Measurements from ENCODE around the gene XAGE1B. TPM values are rescaled to one million over a fixed set of nuclear protein-coding genes. Genes with fewer than 3 reads are reported as not detected.
"Not testable (repeated sequence)": the region's sequence is repeated elsewhere in the genome, so short reads cannot be mapped to it uniquely, and the experiment has no call there.

XAGE1B gene
- total RNA-seq, 4 donors from 2014 or later: not detected

GRCh38 chrX:52507331-52507730 is 9.5 kb downstream of the XAGE1B start:
- TF ChIP-seq CTCF (IDR thresholded peaks at IDR 0.05 in 4 of 5, conservative IDR thresholded peaks at IDR 0.05 in 1 of 5) (no peak), POLR2A (IDR thresholded peaks at IDR 0.05) (no peak)
- DNase-seq: no peak
- in situ Hi-C loops (cut with MboI; ENCODE audit: low sequenced_read_pairs in 4 of 4): no loop called here

GRCh38 chrX:52504551-52504950 is 12.3 kb downstream of the XAGE1B start:
- no peaks in the 10 kb centered on the region for H3K9me3 ChIP-seq
- no peak for DNase-seq
- ATAC-seq: no peak
- intact Hi-C loops (cut with DNase I; ENCODE audit: low total_unique reads) (no loop called here), in situ Hi-C loops (cut with MboI; ENCODE audit: low sequenced_read_pairs in 4 of 4) (no loop called here)
- H3K4me1 ChIP-seq: no peaks in the 10 kb centered on the region
- TF ChIP-seq CTCF (IDR thresholded peaks at IDR 0.05 in 4 of 5, conservative IDR thresholded peaks at IDR 0.05 in 1 of 5) (no peak), POLR2A (IDR thresholded peaks at IDR 0.05) (no peak)
- H3K27ac ChIP-seq: no peak overlapping the region
- H3K36me3 ChIP-seq: no peaks in the 10 kb centered on the region
- H3K4me3 ChIP-seq: no peak overlapping the region
- H3K27me3 ChIP-seq: no peaks in the 10 kb centered on the region

More at GRCh38 chrX:52507331-52507730, 9.5 kb downstream of the XAGE1B start:
- intact Hi-C loops (cut with DNase I; ENCODE audit: low total_unique reads): no loop called here
- no peaks in the 10 kb centered on the region for H3K4me1 ChIP-seq
- no peaks in the 10 kb centered on the region for H3K27me3 ChIP-seq
- H3K36me3 ChIP-seq: no peaks in the 10 kb centered on the region
- no peaks in the 10 kb centered on the region for H3K9me3 ChIP-seq
- no peak overlapping the region for H3K27ac ChIP-seq
- no peak overlapping the region for H3K4me3 ChIP-seq
- no peak for ATAC-seq

GRCh38 chrX:52501362-52501761 is 15.5 kb downstream of the XAGE1B start:
- DNase-seq; H3K27ac ChIP-seq; H3K4me1 ChIP-seq; H3K9me3 ChIP-seq; intact Hi-C loops (cut with DNase I; ENCODE audit: low total_unique reads); ATAC-seq; H3K27me3 ChIP-seq; in situ Hi-C loops (cut with MboI; ENCODE audit: low sequenced_read_pairs in 4 of 4); H3K36me3 ChIP-seq; H3K4me3 ChIP-seq: not testable (repeated sequence)

- H3K4me3 ChIP-seq; H3K27me3 ChIP-seq; H3K27ac ChIP-seq; intact Hi-C loops (cut with DNase I; ENCODE audit: low total_unique reads); H3K4me1 ChIP-seq; H3K36me3 ChIP-seq; DNase-seq; ATAC-seq; in situ Hi-C loops (cut with MboI; ENCODE audit: low sequenced_read_pairs in 4 of 4); H3K9me3 ChIP-seq: not testable (repeated sequence)
Measured at GRCh38 chrX:52496419-52496772, 20.5 kb downstream of the XAGE1B start.

- H3K4me1 ChIP-seq; ATAC-seq; in situ Hi-C loops (cut with MboI; ENCODE audit: low sequenced_read_pairs in 4 of 4); H3K27me3 ChIP-seq; H3K36me3 ChIP-seq; H3K4me3 ChIP-seq; intact Hi-C loops (cut with DNase I; ENCODE audit: low total_unique reads); H3K27ac ChIP-seq; DNase-seq; H3K9me3 ChIP-seq: not testable (repeated sequence)
Measured at GRCh38 chrX:52495545-52496418, 21.1 kb downstream of the XAGE1B start, which contains the start of gene XAGE1A. Gene XAGE1A, plus strand, starts transcription at chrX:52495808. Its CDS starts 1,554 bp downstream, at chrX:52497362.

GRCh38 chrX:52471301-52471700 is 45.6 kb downstream of the XAGE1B start:
- H3K9me3 ChIP-seq; DNase-seq; H3K4me1 ChIP-seq; in situ Hi-C loops (cut with MboI; ENCODE audit: low sequenced_read_pairs in 4 of 4); H3K4me3 ChIP-seq; H3K27me3 ChIP-seq; intact Hi-C loops (cut with DNase I; ENCODE audit: low total_unique reads); H3K36me3 ChIP-seq; ATAC-seq; H3K27ac ChIP-seq: not testable (repeated sequence)

Other genes starting within 250 kb of the XAGE1B start
- not detected for gene XAGE2, start 148.0 kb downstream of the XAGE1B start, total RNA-seq
- gene XAGE1A, start 21.3 kb downstream of the XAGE1B start, total RNA-seq: not detected
- not detected for gene SSX7, start 137.8 kb upstream of the XAGE1B start, total RNA-seq
- not detected for gene SSX2, start 190.1 kb upstream of the XAGE1B start, total RNA-seq
- gene SSX2B, start 234.2 kb upstream of the XAGE1B start, total RNA-seq: not detected